ENCODE measurements around the gene PFDN4. TPM values are rescaled to one million over a fixed set of nuclear protein-coding genes. Genes with fewer than 3 reads are reported as not detected.
"Not testable (repeated sequence)": the region's sequence is repeated elsewhere in the genome, so short reads cannot be mapped to it uniquely, and the experiment has no call there.

The PFDN4 gene
- total RNA-seq, 1 experiment from 2014 or later = 61.8 TPM

DNA sequence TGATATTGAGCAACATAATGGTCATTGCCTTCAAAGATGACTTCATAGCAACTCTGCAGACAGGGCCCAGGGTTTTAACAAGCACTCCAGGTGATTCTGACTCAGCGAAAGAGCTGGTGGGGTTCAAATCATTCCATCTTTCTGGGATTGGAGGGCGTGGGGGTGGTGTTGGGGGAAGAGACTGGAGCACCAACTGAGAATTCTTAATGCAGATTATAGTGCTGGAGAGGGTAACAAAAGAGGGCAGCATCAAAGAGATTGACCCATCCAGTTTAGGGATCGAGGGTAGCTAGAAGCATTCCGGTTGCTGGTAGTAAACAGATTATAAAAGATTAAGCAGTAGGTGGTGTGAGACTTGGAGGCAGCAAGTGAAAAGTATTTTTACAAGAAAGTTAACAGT, 15.9 kb downstream of the PFDN4 start:
- no peak for DNase-seq
- peaks cover 9% of the 10 kb centered on the region for H3K9me3 Mint-ChIP-seq (ENCODE audit: low read depth, unreplicated experiment)
- H3K4me1 Mint-ChIP-seq (ENCODE audit: low read depth, unreplicated experiment) = no peaks in the 10 kb centered on the region
- peaks cover 23% of the 10 kb centered on the region for H3K36me3 Mint-ChIP-seq (ENCODE audit: insufficient read depth, unreplicated experiment)
- BruUV-seq (replicated peaks) = no TSS peak
- no peak overlapping the region for H3K4me3 Mint-ChIP-seq (ENCODE audit: low read depth, unreplicated experiment)
- CTCF ChIA-PET = interaction anchor here (0.6 to 1.4 kb wide), 3 partner anchors 12 to 106 kb away, joined by 3 to 4 read pairs (median 3); no protein-coding TSS in a partner anchor
- H3K27ac Mint-ChIP-seq (ENCODE audit: unreplicated experiment) = no peak overlapping the region
- no peaks in the 10 kb centered on the region for H3K27me3 Mint-ChIP-seq (ENCODE audit: unreplicated experiment)
- intact Hi-C loops (cut with micrococcal nuclease; ENCODE audit: unreplicated experiment) = loop anchor here (5.0 kb wide), 2 partner anchors 119 to 244 kb away; no protein-coding TSS in a partner anchor
- TF ChIP-seq, protein P1, sequence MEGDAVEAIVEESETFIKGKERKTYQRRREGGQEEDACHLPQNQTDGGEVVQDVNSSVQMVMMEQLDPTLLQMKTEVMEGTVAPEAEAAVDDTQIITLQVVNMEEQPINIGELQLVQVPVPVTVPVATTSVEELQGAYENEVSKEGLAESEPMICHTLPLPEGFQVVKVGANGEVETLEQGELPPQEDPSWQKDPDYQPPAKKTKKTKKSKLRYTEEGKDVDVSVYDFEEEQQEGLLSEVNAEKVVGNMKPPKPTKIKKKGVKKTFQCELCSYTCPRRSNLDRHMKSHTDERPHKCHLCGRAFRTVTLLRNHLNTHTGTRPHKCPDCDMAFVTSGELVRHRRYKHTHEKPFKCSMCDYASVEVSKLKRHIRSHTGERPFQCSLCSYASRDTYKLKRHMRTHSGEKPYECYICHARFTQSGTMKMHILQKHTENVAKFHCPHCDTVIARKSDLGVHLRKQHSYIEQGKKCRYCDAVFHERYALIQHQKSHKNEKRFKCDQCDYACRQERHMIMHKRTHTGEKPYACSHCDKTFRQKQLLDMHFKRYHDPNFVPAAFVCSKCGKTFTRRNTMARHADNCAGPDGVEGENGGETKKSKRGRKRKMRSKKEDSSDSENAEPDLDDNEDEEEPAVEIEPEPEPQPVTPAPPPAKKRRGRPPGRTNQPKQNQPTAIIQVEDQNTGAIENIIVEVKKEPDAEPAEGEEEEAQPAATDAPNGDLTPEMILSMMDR (IDR thresholded peaks at IDR 0.05; ENCODE audit: unreplicated experiment) = no peak

GRCh38 chr20:54224642-54225041, 16.8 kb downstream of the PFDN4 start:
- H3K36me3 Mint-ChIP-seq (ENCODE audit: insufficient read depth, unreplicated experiment) = peaks cover 21% of the 10 kb centered on the region
- H3K9me3 Mint-ChIP-seq (ENCODE audit: low read depth, unreplicated experiment); H3K4me3 Mint-ChIP-seq (ENCODE audit: low read depth, unreplicated experiment); H3K27ac Mint-ChIP-seq (ENCODE audit: unreplicated experiment); CTCF ChIA-PET; H3K27me3 Mint-ChIP-seq (ENCODE audit: unreplicated experiment); H3K4me1 Mint-ChIP-seq (ENCODE audit: low read depth, unreplicated experiment); DNase-seq; BruUV-seq (replicated peaks): not testable (repeated sequence)
- intact Hi-C loops (cut with micrococcal nuclease; ENCODE audit: unreplicated experiment) = loop anchor here (5.0 kb wide), 2 partner anchors 118 to 243 kb away; no protein-coding TSS in a partner anchor

DNA sequence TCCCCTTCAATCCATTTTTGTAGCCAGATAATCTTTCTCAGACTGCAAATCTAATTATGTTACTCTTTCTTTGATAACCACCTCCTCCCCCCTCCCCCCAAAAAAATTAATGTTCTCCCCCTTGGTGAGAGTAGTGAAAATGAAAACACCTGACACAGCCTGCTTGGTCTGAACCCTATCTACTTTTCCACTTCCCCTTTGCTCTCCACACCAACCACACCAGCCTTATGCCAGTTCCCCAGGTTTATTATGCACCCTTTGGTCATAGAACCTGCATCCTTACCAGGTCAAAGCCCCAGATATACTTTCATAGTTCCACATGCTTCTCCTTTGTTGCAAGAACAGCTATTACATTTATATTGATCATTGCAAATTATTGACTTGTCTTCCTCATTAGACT, 19.4 kb downstream of the PFDN4 start:
- Mint-ChIP-seq H3K36me3 (ENCODE audit: insufficient read depth, unreplicated experiment) (peaks cover 8% of the 10 kb centered on the region), H3K27ac (ENCODE audit: unreplicated experiment) (no peak overlapping the region), H3K4me1 (ENCODE audit: low read depth, unreplicated experiment) (no peaks in the 10 kb centered on the region), H3K9me3 (ENCODE audit: low read depth, unreplicated experiment) (peaks cover 9% of the 10 kb centered on the region), H3K4me3 (ENCODE audit: low read depth, unreplicated experiment) (no peak overlapping the region), H3K27me3 (ENCODE audit: unreplicated experiment) (no peaks in the 10 kb centered on the region)
- CTCF ChIA-PET = interaction anchor here (1.0 kb wide), 1 partner anchor 19 kb away, joined by 3 read pairs; no protein-coding TSS in a partner anchor
- DNase-seq = no peak
- TF ChIP-seq, protein P1 (IDR thresholded peaks at IDR 0.05; ENCODE audit: unreplicated experiment) = no peak
- BruUV-seq (replicated peaks) = no TSS peak
- intact Hi-C loops (cut with micrococcal nuclease; ENCODE audit: unreplicated experiment) = no loop called here

- no TSS peak for BruUV-seq (replicated peaks)
- CTCF ChIA-PET = no interaction called here
Observed at GRCh38 chr20:54227751-54228150, 19.9 kb downstream of the PFDN4 start.

DNA sequence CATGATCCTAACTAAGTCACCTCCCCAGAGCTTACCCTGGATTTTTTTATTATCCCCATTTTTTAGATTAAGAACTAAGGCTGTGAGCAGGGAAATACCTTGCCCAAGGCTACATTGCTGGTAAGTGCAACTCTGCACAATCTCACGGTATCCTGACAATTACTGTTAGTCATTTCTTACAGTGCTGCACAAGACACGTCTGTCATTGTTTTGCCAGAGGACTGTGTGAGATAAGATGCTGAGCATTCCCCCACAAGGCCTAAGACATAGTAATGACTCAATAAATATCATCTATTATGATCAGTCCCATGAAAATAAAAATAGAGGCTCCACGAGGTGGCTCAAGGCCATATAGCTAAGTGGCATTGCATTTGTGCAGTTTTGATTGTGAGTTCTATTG, 21.0 kb downstream of the PFDN4 start:
- Mint-ChIP-seq H3K27me3 (ENCODE audit: unreplicated experiment) (no peaks in the 10 kb centered on the region), H3K36me3 (ENCODE audit: insufficient read depth, unreplicated experiment) (no peaks in the 10 kb centered on the region), H3K9me3 (ENCODE audit: low read depth, unreplicated experiment) (peaks cover 12% of the 10 kb centered on the region), H3K4me1 (ENCODE audit: low read depth, unreplicated experiment) (no peaks in the 10 kb centered on the region), H3K4me3 (ENCODE audit: low read depth, unreplicated experiment) (no peak overlapping the region), H3K27ac (ENCODE audit: unreplicated experiment) (no peak overlapping the region)
- TF ChIP-seq, protein P1 (IDR thresholded peaks at IDR 0.05; ENCODE audit: unreplicated experiment) = no peak
- no peak for DNase-seq
- CTCF ChIA-PET = no interaction called here
- intact Hi-C loops (cut with micrococcal nuclease; ENCODE audit: unreplicated experiment) = no loop called here
- BruUV-seq (replicated peaks) = no TSS peak

More at GRCh38 chr20:54227751-54228150, 19.9 kb downstream of the PFDN4 start:
- H3K4me1 Mint-ChIP-seq (ENCODE audit: low read depth, unreplicated experiment) = no peaks in the 10 kb centered on the region
- TF ChIP-seq, protein P1 (IDR thresholded peaks at IDR 0.05; ENCODE audit: unreplicated experiment) = no peak
- peaks cover 5% of the 10 kb centered on the region for H3K36me3 Mint-ChIP-seq (ENCODE audit: insufficient read depth, unreplicated experiment)
- intact Hi-C loops (cut with micrococcal nuclease; ENCODE audit: unreplicated experiment) = no loop called here
- H3K27ac Mint-ChIP-seq (ENCODE audit: unreplicated experiment) = no peak overlapping the region
- peaks cover 12% of the 10 kb centered on the region for H3K9me3 Mint-ChIP-seq (ENCODE audit: low read depth, unreplicated experiment)
- DNase-seq = no peak
- no peaks in the 10 kb centered on the region for H3K27me3 Mint-ChIP-seq (ENCODE audit: unreplicated experiment)
- H3K4me3 Mint-ChIP-seq (ENCODE audit: low read depth, unreplicated experiment) = no peak overlapping the region
